OCI-LY3 (cell line): Measurements from ENCODE around the gene SPTBN4.
"Not testable (repeated sequence)": the region's sequence is repeated elsewhere in the genome, so short reads cannot be mapped to it uniquely, and the experiment has no call there.

ENCODE experiments used
- H2AFZ ChIP-seq: fragments of 200-600, 300-600 bp; shearing (Covaris generic); 2 replicates; pipeline ENCODE4 v1.6.0; 2014; ENCODE audit warnings: antibody characterized with exemption, low read depth, low read length
- H3K27ac ChIP-seq: fragments of 200-600, 300-600 bp; sonication (generic); 2 replicates; pipeline ENCODE4 v1.5.1; 2014; ENCODE audit warnings: mild to moderate bottlenecking, low read length, moderate library complexity, mixed read lengths
- H3K27me3 ChIP-seq: fragments of 200-600, 300-600 bp; sonication (generic); 2 replicates; pipeline ENCODE4 v1.6.1; 2014; ENCODE audit warnings: low read depth, low read length, mixed read lengths
- H3K36me3 ChIP-seq: fragments of 200-600, 300-600 bp; sonication (generic); replicated peaks from 2 replicates; pipeline ENCODE3; 2014; ENCODE audit warnings: low read depth, low read length, mixed read lengths
- H3K4me1 ChIP-seq: fragments of 300-600, 200-600 bp; sonication (generic); 2 replicates; pipeline ENCODE4 v1.6.1; 2014; ENCODE audit warnings: low read length, mixed read lengths
- H3K4me2 ChIP-seq: fragments of 200-600, 300-600 bp; sonication (generic); 2 replicates; pipeline ENCODE4 v1.6.1; 2014; ENCODE audit warnings: low read length, mixed read lengths
- H3K4me3 ChIP-seq: fragments of 300-600, 200-600 bp; sonication (generic); 2 replicates; pipeline ENCODE4 v1.5.1; 2014; ENCODE audit warnings: antibody characterized with exemption, mild to moderate bottlenecking, low read length, moderate library complexity
- H3K79me2 ChIP-seq: fragments of 300-600, 200-600 bp; shearing (Covaris generic); 2 replicates; pipeline ENCODE4 v1.6.1; 2014; ENCODE audit warnings: mild to moderate bottlenecking, low read length, mixed read lengths
- H3K9ac ChIP-seq: fragments of 300-600, 200-600 bp; shearing (Covaris generic); 2 replicates; pipeline ENCODE4 v1.6.0; 2014; ENCODE audit warnings: mild to moderate bottlenecking, low read length, moderate library complexity
- H3K9me3 ChIP-seq: fragments of 200-600, 300-600 bp; shearing (Covaris generic); 2 replicates; pipeline ENCODE4 v1.6.1; 2014; ENCODE audit warnings: low read length, mixed read lengths; ENCODE audit not compliant: insufficient read depth
- H4K20me1 ChIP-seq: fragments of 200-600, 300-600 bp; sonication (generic); 2 replicates; pipeline ENCODE4 v1.6.1; 2016; ENCODE audit warnings: low read length, mixed read lengths; ENCODE audit not compliant: insufficient read depth
- EZH2phosphoT487 ChIP-seq: fragments of 200-600 bp; shearing (Covaris generic); IDR thresholded peaks from 2 replicates; pipeline ENCODE4 v1.6.1; 2018; ENCODE audit warnings: antibody characterized with exemption, mixed run types, low read depth
- TF ChIP-seq, protein P1 (sequence below): fragments of 200-600, 300-600 bp; sonication (generic); IDR thresholded peaks from 2 replicates; pipeline ENCODE4 v1.5.1; 2014; ENCODE audit warnings: antibody characterized with exemption, low read length, low read depth

Gene SPTBN4

DNA sequence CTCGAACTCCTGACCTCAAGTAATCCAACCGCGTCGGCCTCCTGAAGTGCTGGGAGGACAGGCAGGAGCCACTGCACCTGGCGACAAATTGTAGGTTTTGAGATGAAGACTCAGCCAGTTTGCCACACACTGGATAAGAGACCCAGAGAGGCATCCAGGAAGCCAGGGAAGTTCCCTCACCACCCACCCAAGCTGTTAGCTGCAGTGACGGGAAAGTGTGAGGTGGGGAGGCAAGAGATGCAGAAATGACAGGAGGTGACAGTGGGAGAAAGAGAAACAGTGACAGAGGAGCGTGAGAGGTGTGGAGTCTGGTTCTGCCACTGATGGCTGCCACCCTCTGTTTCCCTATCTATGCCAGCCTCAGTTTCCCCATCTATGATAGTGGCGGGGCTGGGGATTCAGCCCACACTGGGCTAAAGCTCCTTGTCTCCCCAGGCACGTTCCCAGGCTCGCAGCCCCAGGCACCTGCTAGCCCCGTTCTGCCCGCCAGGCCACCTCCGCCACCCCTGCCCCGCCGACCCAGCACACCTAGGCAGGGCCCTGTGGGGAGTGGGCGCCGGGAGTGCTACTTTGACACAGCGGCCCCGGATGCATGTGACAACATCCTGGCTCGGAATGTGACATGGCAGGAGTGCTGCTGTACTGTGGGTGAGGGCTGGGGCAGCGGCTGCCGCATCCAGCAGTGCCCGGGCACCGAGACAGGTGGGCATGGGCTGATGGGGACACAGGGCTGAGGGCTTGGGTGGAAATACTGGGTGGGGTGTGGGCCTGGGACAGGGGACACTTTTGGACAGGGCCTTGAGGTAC, 155.4 kb downstream of the SPTBN4 start:
- H3K79me2 ChIP-seq = no peaks in the 10 kb centered on the region
- H3K4me3 ChIP-seq = no peak overlapping the region
- TF ChIP-seq, protein P1, sequence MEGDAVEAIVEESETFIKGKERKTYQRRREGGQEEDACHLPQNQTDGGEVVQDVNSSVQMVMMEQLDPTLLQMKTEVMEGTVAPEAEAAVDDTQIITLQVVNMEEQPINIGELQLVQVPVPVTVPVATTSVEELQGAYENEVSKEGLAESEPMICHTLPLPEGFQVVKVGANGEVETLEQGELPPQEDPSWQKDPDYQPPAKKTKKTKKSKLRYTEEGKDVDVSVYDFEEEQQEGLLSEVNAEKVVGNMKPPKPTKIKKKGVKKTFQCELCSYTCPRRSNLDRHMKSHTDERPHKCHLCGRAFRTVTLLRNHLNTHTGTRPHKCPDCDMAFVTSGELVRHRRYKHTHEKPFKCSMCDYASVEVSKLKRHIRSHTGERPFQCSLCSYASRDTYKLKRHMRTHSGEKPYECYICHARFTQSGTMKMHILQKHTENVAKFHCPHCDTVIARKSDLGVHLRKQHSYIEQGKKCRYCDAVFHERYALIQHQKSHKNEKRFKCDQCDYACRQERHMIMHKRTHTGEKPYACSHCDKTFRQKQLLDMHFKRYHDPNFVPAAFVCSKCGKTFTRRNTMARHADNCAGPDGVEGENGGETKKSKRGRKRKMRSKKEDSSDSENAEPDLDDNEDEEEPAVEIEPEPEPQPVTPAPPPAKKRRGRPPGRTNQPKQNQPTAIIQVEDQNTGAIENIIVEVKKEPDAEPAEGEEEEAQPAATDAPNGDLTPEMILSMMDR = no peak
- TF ChIP-seq EZH2phosphoT487 = no peak
- H3K36me3 ChIP-seq = peaks cover 4% of the 10 kb centered on the region
- H3K4me2 ChIP-seq = no peak overlapping the region
- H3K27ac ChIP-seq = no peak overlapping the region
- H4K20me1 ChIP-seq = no peaks in the 10 kb centered on the region
- H3K4me1 ChIP-seq = peaks cover 14% of the 10 kb centered on the region
- no peak overlapping the region for H2AFZ ChIP-seq
- no peaks in the 10 kb centered on the region for H3K27me3 ChIP-seq
- H3K9me3 ChIP-seq = no peaks in the 10 kb centered on the region
- H3K9ac ChIP-seq = no peak overlapping the region

DNA sequence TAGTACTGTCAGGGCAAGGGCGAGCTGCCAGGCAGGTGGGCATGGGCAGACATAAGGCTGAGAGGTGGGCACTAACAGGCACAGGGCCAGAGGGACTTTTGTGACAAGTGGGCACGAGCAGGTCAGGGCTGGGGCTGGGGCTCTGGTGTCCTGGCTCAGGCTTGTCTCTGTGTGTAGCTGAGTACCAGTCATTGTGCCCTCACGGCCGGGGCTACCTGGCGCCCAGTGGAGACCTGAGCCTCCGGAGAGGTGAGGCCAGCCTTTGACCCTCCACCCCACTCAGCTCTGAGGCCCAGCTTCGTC, 155.9 kb downstream of the SPTBN4 start:
- Histone ChIP-seq H3K27me3 (no peaks in the 10 kb centered on the region), H2AFZ (no peak overlapping the region), H3K9ac (no peak overlapping the region), H3K79me2 (no peaks in the 10 kb centered on the region), H3K4me3 (no peak overlapping the region), H3K9me3 (no peaks in the 10 kb centered on the region), H4K20me1 (no peaks in the 10 kb centered on the region), H3K4me1 (peaks cover 14% of the 10 kb centered on the region), H3K27ac (no peak overlapping the region), H3K36me3 (peaks cover 4% of the 10 kb centered on the region), H3K4me2 (no peak overlapping the region)
- TF ChIP-seq EZH2phosphoT487 = no peak
- TF ChIP-seq, protein P1 = no peak

DNA sequence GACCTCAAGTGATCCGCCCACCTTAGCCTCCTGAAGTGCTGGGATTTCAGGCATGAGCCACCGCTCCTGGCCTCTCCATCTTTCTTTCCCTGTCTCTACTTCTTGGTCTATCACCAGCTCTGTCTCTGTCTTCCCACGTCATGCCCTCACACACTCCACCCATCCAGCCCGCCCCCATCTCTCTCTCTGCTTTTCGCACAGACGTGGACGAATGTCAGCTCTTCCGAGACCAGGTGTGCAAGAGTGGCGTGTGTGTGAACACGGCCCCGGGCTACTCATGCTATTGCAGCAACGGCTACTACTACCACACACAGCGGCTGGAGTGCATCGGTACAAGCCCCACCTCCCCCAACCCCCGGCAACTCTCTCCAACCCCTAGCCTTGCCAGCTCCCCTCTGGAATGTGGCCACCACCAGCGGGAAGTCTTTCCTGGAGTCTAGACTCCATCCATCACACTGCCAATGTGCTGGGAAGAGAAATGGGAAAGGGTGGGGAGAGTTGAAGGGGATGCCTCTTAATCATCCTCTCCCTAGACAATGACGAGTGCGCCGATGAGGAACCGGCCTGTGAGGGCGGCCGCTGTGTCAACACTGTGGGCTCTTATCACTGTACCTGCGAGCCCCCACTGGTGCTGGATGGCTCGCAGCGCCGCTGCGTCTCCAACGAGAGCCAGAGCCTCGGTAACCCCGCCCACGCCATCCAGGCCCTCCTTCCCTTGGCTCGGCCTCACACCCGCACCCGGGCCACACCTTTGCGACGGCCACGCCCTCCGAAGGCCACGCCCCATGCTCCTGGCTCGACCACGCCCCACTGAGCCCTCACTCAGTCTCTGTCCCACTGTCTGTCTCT, 156.8 kb downstream of the SPTBN4 start:
- no peak overlapping the region for H3K4me3 ChIP-seq
- peaks cover 4% of the 10 kb centered on the region for H3K36me3 ChIP-seq
- H3K27me3 ChIP-seq = no peaks in the 10 kb centered on the region
- H3K9me3 ChIP-seq = no peaks in the 10 kb centered on the region
- peaks cover 14% of the 10 kb centered on the region for H3K4me1 ChIP-seq
- TF ChIP-seq EZH2phosphoT487 = no peak
- TF ChIP-seq, protein P1 = no peak
- no peak overlapping the region for H3K4me2 ChIP-seq
- no peak overlapping the region for H2AFZ ChIP-seq
- H3K9ac ChIP-seq = no peak overlapping the region
- no peaks in the 10 kb centered on the region for H3K79me2 ChIP-seq
- H4K20me1 ChIP-seq = no peaks in the 10 kb centered on the region
- H3K27ac ChIP-seq = no peak overlapping the region

- not testable (repeated sequence) for H2AFZ ChIP-seq, H4K20me1 ChIP-seq, H3K27me3 ChIP-seq, H3K9ac ChIP-seq, H3K79me2 ChIP-seq, H3K4me2 ChIP-seq, H3K9me3 ChIP-seq, H3K36me3 ChIP-seq, H3K4me3 ChIP-seq, H3K4me1 ChIP-seq, H3K27ac ChIP-seq
Measured at GRCh38 chr19:40624369-40625153, 157.8 kb downstream of the SPTBN4 start.
